GM23338 (cell line): ENCODE results near the gene ZNF621. TPM values are rescaled to one million over a fixed set of nuclear protein-coding genes. Genes with fewer than 3 reads are reported as not detected.

Source experiments
- ATAC-seq: fragments of 200-7000 bp; cut with Tn5 transposase; 3 replicates; pipeline ENCODE4 v1.9.1; 2020
- DNase-seq: peaks from one replicate; pipeline ENCODE4 v3.0.0-alpha.2; 2015; ENCODE audit warnings: low spot score
- H2AFZ ChIP-seq: fragments of 200-600 bp; sonication (generic); 2 replicates; pipeline ENCODE4 v1.8.0; 2016; ENCODE audit warnings: antibody characterized with exemption, mild to moderate bottlenecking, moderate library complexity
- H3F3A ChIP-seq: fragments of 200-600 bp; sonication (generic); replicated peaks from 2 replicates; pipeline ENCODE4 v1.8.0; 2017; ENCODE audit warnings: antibody characterized with exemption, mixed run types, low read depth
- H3K27ac ChIP-seq: fragments of 200-600 bp; sonication (generic); 2 replicates; pipeline ENCODE4 v1.6.1; 2016; ENCODE audit warnings: low read depth
- H3K27me3 ChIP-seq: fragments of 200-600 bp; sonication (generic); 2 replicates; pipeline ENCODE4 v1.8.0; 2016; ENCODE audit warnings: mild to moderate bottlenecking, mixed run types, moderate library complexity; ENCODE audit not compliant: insufficient read depth
- H3K36me3 ChIP-seq: fragments of 200-600 bp; sonication (generic); 2 replicates; pipeline ENCODE4 v1.8.0; 2016; ENCODE audit warnings: mild to moderate bottlenecking; ENCODE audit not compliant: insufficient read depth
- H3K4me1 ChIP-seq: fragments of 200-600 bp; sonication (generic); 2 replicates; pipeline ENCODE4 v1.8.0; 2016; ENCODE audit warnings: mild to moderate bottlenecking, moderate library complexity; ENCODE audit not compliant: insufficient read depth
- H3K4me2 ChIP-seq: fragments of 200-600 bp; sonication (generic); 2 replicates; pipeline ENCODE4 v1.7.1; 2017; ENCODE audit warnings: mixed run types
- H3K4me3 ChIP-seq: fragments of 200-600 bp; sonication (generic); 2 replicates; pipeline ENCODE4 v1.6.1; 2016; ENCODE audit warnings: mixed run types
- H3K79me2 ChIP-seq: fragments of 200-600 bp; sonication (generic); replicated peaks from 2 replicates; pipeline ENCODE4 v1.8.0; 2017; ENCODE audit warnings: mild to moderate bottlenecking; ENCODE audit not compliant: insufficient read depth
- H3K9me2 ChIP-seq: fragments of 200-600 bp; sonication (generic); 2 replicates; pipeline ENCODE4 v1.8.0; 2017; ENCODE audit not compliant: insufficient read depth
- H4K20me1 ChIP-seq: fragments of 200-600 bp; sonication (generic); replicated peaks from 2 replicates; pipeline ENCODE4 v1.8.0; 2017; ENCODE audit warnings: mild to moderate bottlenecking; ENCODE audit not compliant: insufficient read depth
- H3K27ac Mint-ChIP-seq: 2 replicates; pipeline ENCODE4 v1.8.0; 2020; ENCODE audit warnings: inconsistent platforms, mild to moderate bottlenecking, moderate library complexity, mixed read lengths
- H3K27me3 Mint-ChIP-seq: 3 replicates; pipeline ENCODE4 v1.8.0; 2022; ENCODE audit warnings: low read depth, mild to moderate bottlenecking, moderate library complexity, mixed read lengths, inconsistent platforms; ENCODE audit not compliant: insufficient read depth, poor library complexity
- H3K36me3 Mint-ChIP-seq: 3 replicates; pipeline ENCODE4 v1.8.0; 2021; ENCODE audit warnings: low read depth, mild to moderate bottlenecking, inconsistent platforms, moderate library complexity, mixed read lengths
- H3K4me1 Mint-ChIP-seq: 3 replicates; pipeline ENCODE4 v1.8.0; 2020; ENCODE audit warnings: mild to moderate bottlenecking, inconsistent platforms, mixed read lengths
- H3K4me3 Mint-ChIP-seq: 3 replicates; pipeline ENCODE4 v1.8.0; 2021; ENCODE audit warnings: moderate library complexity, mild to moderate bottlenecking, inconsistent platforms, mixed read lengths
- H3K9me3 Mint-ChIP-seq: 3 replicates; pipeline ENCODE4 v1.8.0; 2020; ENCODE audit warnings: moderate library complexity, mild to moderate bottlenecking, inconsistent platforms, mixed read lengths
- CREB1 ChIP-seq: fragments of 250-450 bp; sonication (Bioruptor Pico); IDR thresholded peaks from 2 replicates; pipeline ENCODE4 v1.5.0; 2020; ENCODE audit warnings: low read depth, mild to moderate bottlenecking, moderate library complexity
- EZH2 ChIP-seq: fragments of 200-600 bp; sonication (generic); IDR thresholded peaks from one replicate; pipeline ENCODE4 v1.8.0; 2017; ENCODE audit warnings: antibody characterized with exemption, mild to moderate bottlenecking, low read depth; ENCODE audit not compliant: unreplicated experiment
- EZH2phosphoT487 ChIP-seq: fragments of 200-600 bp; sonication (generic); IDR thresholded peaks from one replicate; pipeline ENCODE4 v1.8.1; 2018; ENCODE audit warnings: antibody characterized with exemption; ENCODE audit not compliant: unreplicated experiment
- JUNB ChIP-seq: IDR thresholded peaks from one replicate; pipeline ENCODE4 v1.6.1; 2016; ENCODE audit warnings: antibody characterized with exemption; ENCODE audit not compliant: unreplicated experiment
- NANOG ChIP-seq: IDR thresholded peaks from 2 replicates; pipeline ENCODE4 v1.6.1; 2016; ENCODE audit warnings: antibody characterized with exemption, borderline replicate concordance
- polyA plus RNA-seq: library from polyadenylated mRNA; unstranded; fragments of >200 nt; fragmentation: Nextera tagmentation; extraction: Ambion mirVana; gene quantifications from 2 replicates; pipeline ENCODE4 v1.2.1, GENCODE V29; 2016
- total RNA-seq: library from RNA; depleted of rRNA; stranded (reverse); fragments of >200 nt; shearing (Covaris generic); gene quantifications from 2 replicates; pipeline ENCODE4 v1.2.3, GENCODE V29; 2014
- TF ChIP-seq, protein P1 (sequence below): fragments of 250-450 bp; sonication (Bioruptor Pico); IDR thresholded peaks from 2 replicates; pipeline ENCODE4 v1.5.0; 2020; ENCODE audit warnings: mild to moderate bottlenecking, moderate library complexity
- TF ChIP-seq, protein P2 (sequence below): IDR thresholded peaks from 2 replicates; pipeline ENCODE4 v1.6.1; 2016; ENCODE audit warnings: antibody characterized with exemption
- TF ChIP-seq, protein P3 (sequence below), 2 experiments: fragments of 200-600 bp in 1 of 2; sonication (generic) in 1 of 2; conservative IDR thresholded peaks; 2 replicates each; pipeline versions ENCODE4 v1.5.1 to v1.6.1; 2016 to 2017; ENCODE audit warnings: antibody characterized with exemption in 2 of 2, low read depth in 2 of 2, mild to moderate bottlenecking in 2 of 2, moderate library complexity in 1 of 2

The ZNF621 gene
- total and polyA plus RNA-seq, 2 experiments from 2014 or later: 6.3 to 12.1 TPM

DNA sequence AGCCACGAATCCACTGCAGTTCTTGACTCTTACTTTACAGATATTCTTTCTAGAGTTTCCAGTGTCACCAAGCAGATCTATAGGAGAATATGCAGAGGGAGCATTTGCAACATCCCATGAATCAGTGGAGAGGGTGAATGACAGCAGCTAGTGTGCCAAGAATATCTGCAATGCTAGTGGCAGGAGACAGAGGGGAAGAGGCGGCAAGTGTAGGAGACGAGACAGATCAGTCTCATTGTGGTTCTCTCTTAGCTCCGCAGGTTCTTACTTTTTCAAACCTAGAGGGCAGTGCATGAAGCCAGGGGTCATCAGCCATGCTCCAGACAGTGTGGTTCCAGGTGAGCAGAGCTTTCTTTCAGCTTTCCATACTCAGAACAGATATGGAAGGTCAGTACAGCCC, 47.1 kb upstream of the ZNF621 start:
- TF ChIP-seq, protein P1, sequence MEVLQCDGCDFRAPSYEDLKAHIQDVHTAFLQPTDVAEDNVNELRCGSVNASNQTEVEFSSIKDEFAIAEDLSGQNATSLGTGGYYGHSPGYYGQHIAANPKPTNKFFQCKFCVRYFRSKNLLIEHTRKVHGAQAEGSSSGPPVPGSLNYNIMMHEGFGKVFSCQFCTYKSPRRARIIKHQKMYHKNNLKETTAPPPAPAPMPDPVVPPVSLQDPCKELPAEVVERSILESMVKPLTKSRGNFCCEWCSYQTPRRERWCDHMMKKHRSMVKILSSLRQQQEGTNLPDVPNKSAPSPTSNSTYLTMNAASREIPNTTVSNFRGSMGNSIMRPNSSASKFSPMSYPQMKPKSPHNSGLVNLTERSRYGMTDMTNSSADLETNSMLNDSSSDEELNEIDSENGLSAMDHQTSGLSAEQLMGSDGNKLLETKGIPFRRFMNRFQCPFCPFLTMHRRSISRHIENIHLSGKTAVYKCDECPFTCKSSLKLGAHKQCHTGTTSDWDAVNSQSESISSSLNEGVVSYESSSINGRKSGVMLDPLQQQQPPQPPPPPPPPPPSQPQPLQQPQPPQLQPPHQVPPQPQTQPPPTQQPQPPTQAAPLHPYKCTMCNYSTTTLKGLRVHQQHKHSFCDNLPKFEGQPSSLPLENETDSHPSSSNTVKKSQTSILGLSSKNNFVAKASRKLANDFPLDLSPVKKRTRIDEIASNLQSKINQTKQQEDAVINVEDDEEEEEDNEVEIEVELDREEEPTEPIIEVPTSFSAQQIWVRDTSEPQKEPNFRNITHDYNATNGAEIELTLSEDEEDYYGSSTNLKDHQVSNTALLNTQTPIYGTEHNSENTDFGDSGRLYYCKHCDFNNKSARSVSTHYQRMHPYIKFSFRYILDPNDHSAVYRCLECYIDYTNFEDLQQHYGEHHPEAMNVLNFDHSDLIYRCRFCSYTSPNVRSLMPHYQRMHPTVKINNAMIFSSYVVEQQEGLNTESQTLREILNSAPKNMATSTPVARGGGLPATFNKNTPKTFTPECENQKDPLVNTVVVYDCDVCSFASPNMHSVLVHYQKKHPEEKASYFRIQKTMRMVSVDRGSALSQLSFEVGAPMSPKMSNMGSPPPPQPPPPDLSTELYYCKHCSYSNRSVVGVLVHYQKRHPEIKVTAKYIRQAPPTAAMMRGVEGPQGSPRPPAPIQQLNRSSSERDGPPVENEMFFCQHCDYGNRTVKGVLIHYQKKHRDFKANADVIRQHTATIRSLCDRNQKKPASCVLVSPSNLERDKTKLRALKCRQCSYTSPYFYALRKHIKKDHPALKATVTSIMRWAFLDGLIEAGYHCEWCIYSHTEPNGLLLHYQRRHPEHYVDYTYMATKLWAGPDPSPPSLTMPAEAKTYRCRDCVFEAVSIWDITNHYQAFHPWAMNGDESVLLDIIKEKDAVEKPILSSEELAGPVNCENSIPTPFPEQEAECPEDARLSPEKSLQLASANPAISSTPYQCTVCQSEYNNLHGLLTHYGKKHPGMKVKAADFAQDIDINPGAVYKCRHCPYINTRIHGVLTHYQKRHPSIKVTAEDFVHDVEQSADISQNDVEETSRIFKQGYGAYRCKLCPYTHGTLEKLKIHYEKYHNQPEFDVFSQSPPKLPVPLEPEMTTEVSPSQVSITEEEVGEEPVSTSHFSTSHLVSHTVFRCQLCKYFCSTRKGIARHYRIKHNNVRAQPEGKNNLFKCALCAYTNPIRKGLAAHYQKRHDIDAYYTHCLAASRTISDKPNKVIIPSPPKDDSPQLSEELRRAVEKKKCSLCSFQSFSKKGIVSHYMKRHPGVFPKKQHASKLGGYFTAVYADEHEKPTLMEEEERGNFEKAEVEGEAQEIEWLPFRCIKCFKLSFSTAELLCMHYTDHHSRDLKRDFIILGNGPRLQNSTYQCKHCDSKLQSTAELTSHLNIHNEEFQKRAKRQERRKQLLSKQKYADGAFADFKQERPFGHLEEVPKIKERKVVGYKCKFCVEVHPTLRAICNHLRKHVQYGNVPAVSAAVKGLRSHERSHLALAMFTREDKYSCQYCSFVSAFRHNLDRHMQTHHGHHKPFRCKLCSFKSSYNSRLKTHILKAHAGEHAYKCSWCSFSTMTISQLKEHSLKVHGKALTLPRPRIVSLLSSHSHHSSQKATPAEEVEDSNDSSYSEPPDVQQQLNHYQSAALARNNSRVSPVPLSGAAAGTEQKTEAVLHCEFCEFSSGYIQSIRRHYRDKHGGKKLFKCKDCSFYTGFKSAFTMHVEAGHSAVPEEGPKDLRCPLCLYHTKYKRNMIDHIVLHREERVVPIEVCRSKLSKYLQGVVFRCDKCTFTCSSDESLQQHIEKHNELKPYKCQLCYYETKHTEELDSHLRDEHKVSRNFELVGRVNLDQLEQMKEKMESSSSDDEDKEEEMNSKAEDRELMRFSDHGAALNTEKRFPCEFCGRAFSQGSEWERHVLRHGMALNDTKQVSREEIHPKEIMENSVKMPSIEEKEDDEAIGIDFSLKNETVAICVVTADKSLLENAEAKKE (CRISPR knock-in tag): no peak
- TF ChIP-seq CREB1 (no peak), JUNB (no peak), EZH2phosphoT487 (no peak), EZH2 (no peak), NANOG (no peak)
- TF ChIP-seq, protein P2, sequence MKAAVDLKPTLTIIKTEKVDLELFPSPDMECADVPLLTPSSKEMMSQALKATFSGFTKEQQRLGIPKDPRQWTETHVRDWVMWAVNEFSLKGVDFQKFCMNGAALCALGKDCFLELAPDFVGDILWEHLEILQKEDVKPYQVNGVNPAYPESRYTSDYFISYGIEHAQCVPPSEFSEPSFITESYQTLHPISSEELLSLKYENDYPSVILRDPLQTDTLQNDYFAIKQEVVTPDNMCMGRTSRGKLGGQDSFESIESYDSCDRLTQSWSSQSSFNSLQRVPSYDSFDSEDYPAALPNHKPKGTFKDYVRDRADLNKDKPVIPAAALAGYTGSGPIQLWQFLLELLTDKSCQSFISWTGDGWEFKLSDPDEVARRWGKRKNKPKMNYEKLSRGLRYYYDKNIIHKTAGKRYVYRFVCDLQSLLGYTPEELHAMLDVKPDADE: no peak
- TF ChIP-seq, protein P3, sequence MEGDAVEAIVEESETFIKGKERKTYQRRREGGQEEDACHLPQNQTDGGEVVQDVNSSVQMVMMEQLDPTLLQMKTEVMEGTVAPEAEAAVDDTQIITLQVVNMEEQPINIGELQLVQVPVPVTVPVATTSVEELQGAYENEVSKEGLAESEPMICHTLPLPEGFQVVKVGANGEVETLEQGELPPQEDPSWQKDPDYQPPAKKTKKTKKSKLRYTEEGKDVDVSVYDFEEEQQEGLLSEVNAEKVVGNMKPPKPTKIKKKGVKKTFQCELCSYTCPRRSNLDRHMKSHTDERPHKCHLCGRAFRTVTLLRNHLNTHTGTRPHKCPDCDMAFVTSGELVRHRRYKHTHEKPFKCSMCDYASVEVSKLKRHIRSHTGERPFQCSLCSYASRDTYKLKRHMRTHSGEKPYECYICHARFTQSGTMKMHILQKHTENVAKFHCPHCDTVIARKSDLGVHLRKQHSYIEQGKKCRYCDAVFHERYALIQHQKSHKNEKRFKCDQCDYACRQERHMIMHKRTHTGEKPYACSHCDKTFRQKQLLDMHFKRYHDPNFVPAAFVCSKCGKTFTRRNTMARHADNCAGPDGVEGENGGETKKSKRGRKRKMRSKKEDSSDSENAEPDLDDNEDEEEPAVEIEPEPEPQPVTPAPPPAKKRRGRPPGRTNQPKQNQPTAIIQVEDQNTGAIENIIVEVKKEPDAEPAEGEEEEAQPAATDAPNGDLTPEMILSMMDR (conservative IDR thresholded peaks at IDR 0.05; ENCODE audit: low read depth in 2 of 2): 0 out of 4 replicates have a peak, but pooled peaks of 1 of the 2 experiments have one; percentile 1
- H3K4me2 ChIP-seq: peak overlapping the region; percentile 80
- ATAC-seq (peak; percentile 37), DNase-seq (no peak)
- H3K27ac ChIP-seq: no peak overlapping the region
- peaks cover 15% of the 10 kb centered on the region for H3K4me1 Mint-ChIP-seq
- peak overlapping the region; percentile 70 for H3K4me3 ChIP-seq
- H2AFZ ChIP-seq: peak overlapping the region; percentile 98
- H3F3A ChIP-seq: no peaks in the 10 kb centered on the region
- H3K27me3 ChIP-seq: no peaks in the 10 kb centered on the region
- 0 out of 2 replicates have a peak overlapping the region, but pooled peaks have one; percentile 95 for H3K27ac Mint-ChIP-seq
- H3K79me2 ChIP-seq: no peaks in the 10 kb centered on the region
- peaks cover 12% of the 10 kb centered on the region; the same call in 2 of the 3 replicates for H3K36me3 Mint-ChIP-seq
- H3K4me3 Mint-ChIP-seq: peak overlapping the region; percentile 85
- no peaks in the 10 kb centered on the region for H3K36me3 ChIP-seq
- H3K4me1 ChIP-seq: peaks cover 18% of the 10 kb centered on the region
- no peaks in the 10 kb centered on the region for H3K9me3 Mint-ChIP-seq
- no peaks in the 10 kb centered on the region for H3K27me3 Mint-ChIP-seq
- H4K20me1 ChIP-seq: no peaks in the 10 kb centered on the region
- no peaks in the 10 kb centered on the region for H3K9me2 ChIP-seq
